ENCODE data around the gene PKIG.

DNA sequence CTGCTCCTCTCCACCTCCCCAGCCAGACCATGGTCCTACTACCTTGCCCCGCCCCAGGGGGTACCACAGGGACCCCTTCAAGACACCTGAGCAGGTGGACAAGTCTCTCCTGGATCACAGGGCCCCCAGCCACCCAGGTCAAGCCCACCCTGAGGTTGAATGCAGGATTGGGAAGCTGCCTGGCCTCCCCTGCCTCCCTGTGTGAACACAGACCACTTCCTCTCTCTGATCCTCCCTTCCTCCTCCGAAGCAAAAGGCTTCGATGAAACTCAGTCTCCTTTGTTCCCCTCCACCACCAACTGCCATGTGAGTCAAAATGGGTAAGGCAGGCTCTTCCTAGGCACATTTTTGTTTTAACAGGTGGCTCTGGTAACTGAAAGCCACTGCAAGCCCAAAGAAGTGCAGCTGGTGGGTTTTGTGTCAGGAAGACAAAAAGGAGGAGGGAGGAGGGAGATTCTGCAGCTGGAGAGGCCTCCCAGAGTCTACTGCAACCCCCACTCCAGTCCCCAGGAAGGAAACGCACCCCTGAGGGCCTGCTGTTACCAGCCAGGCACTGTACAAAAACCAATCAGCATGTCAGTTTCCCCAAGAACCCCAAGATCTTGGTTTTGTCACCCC, 63.8 kb downstream of the PKIG start:
- no peak for TF ChIP-seq POLR2A (IDR thresholded peaks at IDR 0.05)
- TF ChIP-seq CTCF (IDR thresholded peaks at IDR 0.05) = no peak

All from body of pancreas (tissue), 4 donors.